NCI-H69 (cell line): ENCODE measurements around the gene CCL27.

Source experiments
- DNase-seq: peaks from one replicate; lab custom pipeline; 2025; lab: John Stamatoyannopoulos, UW

Gene CCL27

DNA sequence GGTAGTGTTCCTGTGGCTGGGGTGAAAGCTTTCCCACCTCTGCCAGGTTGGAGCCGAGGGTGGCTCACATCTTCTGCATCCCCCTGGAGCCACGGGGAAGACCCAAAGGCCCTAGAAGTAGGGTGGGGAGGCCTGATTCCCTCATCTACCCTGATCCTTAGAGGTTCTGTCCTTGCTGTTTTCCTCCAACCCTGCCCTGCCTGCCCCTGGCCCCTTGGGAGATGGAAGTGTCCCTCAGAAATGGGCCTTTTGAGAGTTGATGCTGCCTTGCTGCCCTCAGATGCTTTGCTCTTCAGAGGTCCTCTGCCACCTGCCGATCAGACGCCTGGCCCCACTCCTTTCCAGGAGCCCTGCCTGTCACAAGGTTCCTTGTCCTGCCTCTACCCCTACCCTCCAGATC, 22.4 kb upstream of the CCL27 start:
- no peak for DNase-seq

DNA sequence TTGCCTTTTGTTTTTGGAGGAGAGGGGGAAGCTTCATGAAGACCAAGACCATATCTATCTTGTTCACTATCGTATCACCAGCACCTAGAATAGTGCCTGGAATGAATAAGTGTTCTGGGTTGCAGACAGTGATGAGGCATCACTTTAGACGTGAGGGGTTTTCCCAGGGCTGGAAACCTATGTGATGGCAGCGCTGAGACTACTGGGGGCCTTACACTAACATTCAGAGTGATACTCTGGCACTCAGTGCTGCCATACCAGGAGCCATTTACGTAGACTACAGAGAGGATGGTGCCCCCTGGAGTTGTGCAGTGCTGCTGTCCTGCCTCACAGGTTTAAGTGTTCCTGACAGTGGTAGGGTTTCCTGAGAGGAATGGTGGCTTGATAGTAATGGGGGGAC, 21.7 kb upstream of the CCL27 start:
- no peak for DNase-seq

DNA sequence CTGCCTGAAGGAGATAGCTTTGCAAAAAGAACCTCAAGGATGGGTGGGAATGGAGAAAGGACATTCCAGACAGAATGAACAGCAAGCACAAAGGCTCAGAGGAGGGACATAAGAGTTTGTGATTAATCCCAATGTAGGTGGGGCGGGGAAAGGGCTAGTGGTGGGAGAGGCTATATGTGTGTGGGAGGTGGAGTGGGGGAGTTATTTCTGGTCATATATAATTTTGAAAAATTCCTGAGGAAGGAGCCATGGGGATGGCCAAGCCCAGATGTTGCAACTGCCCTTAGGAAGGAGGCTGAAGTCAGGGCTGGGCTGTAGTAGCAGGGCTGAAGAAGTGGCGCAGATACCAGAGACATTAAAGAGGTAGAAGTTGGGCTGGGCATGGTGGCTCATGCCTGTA, 13.4 kb upstream of the CCL27 start:
- no peak for DNase-seq

DNA sequence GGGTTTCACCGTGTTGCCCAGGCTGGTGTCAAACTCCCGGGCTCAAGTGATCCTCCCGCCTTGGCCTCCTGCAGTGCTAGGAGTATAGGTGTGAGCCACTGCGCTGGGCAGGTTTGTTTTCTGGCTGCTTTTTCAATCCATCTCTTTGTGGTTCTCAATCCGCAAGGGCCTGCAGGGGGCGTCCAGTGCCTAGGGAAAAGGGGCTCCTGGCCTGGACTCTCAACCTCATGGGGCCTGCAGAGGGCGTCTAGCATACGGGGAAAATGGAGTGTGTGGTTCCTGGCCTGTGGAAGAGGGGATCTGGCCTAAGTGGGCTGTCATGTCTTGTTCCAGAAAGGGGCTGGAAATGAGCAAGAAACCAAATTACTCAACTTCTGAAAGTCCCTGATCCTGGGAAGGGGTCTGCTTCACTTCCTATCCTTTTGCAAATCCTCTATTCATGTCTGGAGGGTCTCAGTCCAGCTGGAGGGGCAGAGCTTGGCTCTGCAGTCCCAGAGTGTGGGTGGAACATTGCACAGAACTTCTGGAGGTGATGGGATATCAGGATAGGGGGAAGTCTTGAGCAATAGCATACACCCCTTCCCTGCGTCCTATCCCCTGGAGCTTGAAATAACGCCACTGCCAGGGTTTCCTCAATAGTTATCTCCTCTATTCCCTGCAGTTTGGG, 12.7 kb upstream of the CCL27 start:
- peak; percentile 88 for DNase-seq

DNA sequence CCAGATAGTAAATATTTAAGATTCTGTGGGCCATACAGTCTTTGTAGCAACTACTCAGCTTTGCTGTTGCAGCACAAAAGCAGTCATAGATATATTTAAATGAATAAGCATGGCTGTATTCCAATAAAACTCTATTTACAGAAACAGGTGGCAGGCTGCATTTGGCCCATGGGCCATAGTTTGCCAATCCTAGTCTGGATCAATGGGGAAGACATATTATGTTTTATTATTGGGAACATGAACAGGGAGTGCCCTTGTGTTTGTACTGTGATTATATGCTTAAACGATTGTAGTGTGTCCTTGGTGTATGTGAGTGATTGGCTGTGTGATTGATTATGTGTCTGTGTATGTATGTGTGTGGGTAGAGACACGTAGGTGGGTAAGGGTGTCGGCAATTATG, 12.0 kb upstream of the CCL27 start:
- no peak for DNase-seq

DNA sequence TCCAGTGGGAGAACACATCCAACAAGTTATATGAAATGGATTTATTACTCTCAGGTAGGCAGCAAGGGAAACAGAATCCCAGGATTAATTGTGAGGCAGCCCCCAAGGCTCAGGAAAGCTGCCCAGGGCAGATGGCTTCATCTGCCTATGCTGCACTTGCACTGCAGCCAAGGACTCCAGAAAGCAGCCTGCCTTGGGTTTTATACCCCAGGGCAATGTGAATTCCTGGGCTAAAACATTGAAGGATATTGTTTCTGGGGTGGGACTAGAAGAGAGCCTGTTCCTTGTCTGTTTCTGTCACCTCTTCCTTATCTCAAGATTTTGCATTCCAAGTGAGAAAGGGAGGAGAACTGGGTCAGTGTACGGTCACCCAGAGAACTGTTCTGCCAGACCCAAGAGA, 8.8 kb upstream of the CCL27 start:
- no peak for DNase-seq

DNA sequence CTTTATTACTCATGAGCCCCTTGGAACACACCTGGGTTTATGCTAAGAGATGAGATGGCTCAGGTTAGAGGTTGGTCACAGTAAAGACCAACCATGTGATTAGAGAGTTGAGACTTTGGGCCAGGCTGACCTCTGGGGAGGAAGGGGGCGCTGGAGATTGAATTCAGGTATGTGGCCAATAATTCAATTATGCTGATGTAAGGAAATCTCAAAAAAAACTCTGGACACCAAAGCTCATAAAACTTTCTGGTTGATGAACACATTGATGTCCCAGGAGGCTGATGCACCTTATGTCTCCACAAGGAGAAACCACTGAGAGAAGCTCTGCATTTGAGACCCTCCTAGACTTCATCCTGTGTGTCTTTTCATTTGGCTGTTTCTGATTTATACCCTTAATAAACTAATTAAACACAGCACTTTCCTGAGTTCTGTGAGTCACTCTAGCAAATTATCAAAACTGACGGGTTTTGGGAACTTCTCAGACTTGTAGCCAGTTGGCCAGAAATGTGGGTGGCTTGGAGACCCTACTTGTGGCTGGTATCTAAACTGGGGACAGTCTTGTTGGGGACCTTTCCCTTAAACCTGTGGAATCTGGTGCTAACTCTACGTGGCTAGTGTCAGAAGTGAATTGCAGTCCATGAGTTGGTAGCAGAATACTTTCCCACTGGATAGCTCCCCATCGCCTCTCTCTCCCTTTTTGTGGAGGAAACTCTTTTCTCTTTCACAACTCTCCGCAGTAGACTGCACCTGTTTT, 7.5 kb upstream of the CCL27 start:
- DNase-seq = no peak

DNA sequence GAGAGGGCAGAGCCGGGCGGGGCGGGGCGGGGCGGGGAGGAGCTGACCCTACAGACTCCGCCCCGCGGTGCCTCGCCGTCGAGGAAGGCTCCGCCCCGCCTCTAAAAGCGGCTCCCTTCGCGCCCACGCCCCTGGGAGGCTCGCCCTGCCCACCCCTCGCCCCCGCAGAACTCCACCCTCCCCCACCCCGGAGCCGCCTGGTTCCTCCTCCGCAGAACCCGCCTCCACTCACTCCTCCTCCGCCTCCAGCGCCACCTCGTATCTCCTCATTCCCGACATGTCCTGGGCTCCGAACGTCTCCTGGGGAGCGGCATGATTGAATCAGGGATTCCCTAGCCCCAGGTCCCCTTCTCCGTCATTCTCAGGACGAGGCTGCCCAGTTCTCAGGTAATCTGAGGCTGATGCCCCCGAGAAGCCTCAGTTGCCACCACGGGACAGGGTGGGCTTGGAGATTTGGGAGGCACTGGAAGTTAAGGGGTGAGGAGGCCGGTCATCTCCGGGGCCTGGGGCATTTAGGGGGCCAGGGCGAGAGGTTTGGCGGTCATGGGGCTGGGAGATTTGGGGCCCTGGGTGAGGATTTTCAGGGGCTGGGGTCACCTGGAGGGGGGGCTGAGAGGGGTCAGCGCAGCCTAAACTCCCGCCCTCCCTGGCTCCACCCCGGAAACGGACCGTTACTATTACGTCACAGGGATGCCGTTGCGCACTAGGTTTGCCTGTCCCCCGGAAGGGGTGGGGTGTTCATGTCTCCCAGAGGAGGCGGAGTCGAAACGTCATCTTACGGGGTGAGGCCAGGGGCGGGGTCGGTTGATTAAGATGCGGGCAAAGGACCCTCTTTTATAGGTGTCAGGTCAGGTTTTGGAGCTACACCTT, 3.2 kb upstream of the CCL27 start:
- peak; percentile 98 for DNase-seq

DNA sequence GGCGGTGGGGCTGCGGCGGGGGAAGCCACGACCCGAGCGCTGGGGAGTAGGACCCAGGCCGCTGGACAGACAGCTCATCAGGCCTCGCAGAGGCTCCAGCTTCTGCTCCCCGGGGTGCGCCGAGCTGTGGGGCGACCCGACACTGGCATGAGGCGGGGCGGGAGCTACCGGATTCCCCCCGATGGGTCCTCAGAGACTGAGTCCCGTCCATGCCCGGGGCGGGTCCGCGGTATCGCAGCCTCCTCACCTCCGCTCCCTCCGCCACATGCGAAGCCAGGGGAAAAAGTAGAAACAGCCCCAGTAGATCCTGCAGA, 2.6 kb upstream of the CCL27 start:
- no peak for DNase-seq

DNA sequence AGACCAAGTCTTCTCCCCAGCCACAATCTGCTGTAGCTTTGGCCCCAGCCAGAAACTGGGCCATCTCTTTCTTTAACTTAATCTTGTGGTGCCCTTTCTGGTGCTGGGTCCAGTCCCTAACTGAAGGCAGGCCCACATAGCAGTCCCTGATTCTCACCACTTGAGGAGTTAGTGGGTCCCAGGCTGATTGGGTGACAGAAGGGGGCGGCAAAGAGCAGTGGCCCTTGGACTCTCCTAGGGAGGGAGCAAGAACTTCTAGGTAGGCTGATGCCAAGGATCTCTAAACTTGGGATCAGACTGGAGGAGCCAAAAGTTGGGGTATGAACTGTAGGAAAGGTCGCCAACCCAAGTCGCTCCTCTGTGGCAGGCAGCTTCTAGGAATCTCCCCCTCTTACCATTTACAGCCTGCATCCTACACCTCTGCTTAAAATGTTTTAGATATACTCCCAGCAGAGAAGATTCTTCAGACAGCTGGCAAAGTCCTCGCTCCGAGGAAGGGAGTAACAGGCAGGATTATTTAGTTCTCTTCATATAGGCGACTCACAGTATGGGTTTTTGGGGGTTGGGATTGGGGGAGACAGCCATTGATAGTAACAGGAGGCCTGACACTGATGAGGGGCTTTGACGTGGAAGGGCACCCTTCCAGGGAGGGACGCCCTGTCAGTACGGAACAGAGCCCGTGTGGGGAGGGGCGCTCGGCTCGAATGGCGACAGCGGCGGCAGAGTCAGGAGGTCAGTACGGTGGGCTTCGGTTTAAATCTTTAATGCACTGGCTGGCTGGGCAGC, 2.0 kb upstream of the CCL27 start:
- DNase-seq = peak; percentile 73

DNA sequence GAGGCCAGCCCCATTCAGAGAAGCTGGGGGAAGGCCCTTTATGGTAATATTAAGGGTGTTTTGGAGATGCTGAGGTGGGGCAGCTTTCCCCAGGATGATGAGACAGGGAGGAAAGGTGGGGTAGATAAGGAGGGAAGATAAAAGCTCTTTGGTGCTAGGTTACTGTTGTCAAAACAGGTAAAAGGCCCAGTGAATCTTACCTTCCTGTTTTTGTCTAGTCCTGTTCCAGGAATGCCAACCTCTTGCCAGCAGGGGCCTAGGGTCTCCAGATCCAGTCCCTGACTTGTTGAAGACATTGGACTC, 797 bp upstream of the CCL27 start:
- DNase-seq = no peak

DNA sequence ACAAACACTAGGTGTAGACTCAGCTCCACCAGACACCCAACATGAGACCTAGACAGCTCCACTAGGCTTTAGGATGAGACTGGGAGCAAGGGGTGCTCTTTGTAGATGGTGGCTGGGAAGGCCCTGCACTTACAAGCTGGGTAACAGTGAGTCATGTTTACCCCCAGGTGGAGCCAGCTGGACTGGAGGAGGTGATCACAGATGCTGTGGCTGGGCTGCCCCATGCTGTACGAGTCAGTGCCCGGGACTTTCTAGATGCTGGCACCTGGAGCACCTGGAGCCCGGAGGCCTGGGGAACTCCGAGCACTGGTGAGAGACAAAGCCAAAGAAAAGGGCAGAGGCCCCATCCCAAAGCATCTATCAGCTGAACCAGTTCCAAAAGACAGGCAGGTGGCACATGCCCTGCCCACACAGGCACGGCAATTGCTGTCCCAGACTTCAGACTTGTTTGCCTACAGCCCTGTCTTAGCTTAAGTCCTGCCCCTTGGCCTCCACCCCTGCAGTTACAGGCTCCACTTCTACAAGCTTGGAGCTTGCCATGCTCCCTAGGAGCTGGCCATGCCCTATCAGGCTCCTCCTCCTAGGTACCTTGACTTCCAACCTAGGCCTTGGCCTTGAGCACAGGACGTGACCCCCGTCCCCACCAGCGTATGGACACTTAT, 2.7 kb downstream of the CCL27 start:
- peak; percentile 74 for DNase-seq

DNA sequence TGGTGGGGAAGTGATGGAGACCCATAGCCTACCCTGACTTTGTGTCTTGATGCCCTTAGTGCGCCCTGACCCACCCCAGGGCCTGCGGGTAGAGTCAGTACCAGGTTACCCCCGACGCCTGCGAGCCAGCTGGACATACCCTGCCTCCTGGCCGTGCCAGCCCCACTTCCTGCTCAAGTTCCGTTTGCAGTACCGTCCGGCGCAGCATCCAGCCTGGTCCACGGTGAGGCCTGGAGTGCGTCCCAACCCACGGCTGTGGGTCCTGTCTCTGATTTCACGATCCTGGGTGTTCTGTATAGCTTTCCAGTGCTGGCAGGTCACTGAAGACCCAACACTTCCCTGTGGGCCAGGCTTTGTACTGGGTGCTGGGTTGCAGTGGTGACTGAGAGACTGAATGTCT, 4.0 kb downstream of the CCL27 start:
- no peak for DNase-seq

DNA sequence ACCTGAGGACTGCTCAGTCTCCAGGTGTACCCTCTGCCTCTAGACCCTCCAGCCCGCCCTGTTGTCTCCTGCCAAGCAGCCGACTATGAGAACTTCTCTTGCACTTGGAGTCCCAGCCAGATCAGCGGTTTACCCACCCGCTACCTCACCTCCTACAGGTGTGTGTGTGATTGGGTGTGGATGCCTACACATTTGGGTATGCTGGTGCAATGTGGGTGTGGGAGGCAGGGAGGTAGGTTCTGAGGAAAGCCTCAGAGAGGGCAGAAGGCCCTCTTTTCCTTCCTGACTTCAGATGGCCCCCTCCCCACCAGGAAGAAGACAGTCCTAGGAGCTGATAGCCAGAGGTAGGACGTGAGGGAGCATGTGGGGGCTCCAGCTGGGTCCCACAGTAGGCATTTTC, 5.5 kb downstream of the CCL27 start:
- DNase-seq = no peak

DNA sequence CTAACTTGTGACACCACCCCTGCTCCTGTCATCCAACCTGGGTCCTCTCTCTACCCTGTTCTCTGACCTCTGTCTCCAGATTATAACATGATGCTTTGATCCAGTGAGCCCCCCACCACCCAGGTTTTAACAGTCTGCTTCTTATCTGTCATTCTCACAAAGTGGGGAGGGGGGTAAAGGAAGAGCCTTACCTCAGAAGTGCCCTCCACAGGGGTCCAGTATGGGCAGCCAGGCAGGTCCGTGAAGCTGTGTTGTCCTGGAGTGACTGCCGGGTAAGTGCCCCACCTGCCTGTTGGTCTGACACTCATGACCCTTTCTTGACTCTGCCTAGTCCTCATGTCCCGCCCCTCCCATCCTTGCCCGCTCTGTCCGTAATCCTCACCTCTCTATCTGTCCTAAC, 7.1 kb downstream of the CCL27 start:
- DNase-seq = no peak

DNA sequence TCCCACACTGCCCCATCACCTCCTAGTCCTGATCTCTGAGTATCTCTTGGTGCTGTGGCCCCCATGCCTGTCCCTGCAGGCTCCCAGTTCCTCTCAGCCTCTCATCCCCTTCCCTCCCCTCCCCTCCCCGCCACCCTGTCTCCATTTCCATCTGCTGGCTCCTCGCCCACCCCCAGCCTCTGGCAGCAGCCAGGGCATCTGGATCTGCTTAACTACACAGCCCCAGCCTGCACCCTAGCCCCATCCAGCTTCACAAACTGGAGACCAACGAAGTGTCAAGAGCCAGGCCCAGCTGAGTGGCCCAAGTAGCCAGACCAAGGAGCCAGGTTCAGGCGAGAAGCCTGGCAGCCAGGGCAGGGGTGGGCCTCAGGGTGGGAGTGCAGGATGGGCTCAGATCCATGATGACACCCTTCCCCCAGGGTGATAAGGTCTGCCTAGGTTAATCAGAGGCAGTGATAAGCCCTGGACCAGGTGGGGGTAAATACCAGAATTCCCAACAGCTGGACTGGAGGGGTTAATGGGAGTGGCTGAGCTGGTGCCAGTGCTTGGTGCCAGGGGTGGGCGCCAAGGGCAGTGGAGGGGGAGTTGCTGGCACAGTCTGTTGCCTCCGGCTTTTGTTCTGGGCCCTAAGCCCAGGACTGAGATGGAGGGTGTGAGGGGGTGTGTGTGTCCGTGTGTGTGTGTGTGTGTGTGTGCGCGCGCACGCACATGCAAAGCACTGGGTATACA, 8.0 kb downstream of the CCL27 start:
- peak; percentile 82 for DNase-seq

DNA sequence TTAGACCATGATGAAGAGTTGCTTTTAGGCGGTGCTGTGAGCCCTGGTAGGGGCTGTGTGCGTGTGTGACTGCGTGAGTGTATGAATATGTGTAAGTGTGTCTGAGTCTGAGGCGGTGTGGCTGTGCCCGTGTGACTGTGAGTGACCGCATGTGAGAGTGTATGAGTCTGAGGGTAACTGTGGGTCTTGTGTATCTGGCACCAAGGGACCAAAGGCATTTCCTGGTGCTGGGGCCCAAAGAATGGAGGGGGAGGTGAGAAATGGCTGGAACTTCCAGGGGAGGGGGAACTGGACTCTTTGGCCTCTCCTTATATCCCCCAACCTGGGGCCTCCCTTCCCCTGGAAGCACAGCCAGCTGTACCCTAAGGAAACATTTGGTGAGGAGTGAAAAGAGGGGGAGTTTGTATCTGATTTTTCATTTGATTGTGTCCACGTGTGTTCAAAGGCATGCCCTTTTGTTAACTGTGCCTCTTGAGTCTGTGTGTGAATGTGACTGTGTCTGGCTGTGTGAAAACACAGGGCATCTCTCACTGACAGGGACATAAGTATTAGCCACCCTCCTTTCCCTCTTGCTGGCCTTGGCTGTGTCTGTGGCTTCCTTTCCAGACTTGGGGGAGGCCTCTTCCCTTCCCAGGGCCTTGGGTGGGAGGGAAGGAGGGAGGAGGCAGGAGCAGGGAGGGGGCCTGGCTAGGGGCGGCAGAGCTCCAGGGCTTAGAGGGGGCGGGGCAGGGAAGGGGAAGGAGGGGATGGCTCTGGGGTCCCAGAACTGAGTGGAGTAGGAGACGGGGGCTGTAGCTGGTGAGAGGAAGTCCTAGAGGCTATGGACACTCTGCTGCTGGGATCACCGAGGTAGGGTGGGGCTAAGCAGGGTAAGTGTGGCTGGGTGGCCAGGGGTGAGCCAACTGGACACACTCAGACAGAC, 9.0 kb downstream of the CCL27 start:
- DNase-seq = no peak

DNA sequence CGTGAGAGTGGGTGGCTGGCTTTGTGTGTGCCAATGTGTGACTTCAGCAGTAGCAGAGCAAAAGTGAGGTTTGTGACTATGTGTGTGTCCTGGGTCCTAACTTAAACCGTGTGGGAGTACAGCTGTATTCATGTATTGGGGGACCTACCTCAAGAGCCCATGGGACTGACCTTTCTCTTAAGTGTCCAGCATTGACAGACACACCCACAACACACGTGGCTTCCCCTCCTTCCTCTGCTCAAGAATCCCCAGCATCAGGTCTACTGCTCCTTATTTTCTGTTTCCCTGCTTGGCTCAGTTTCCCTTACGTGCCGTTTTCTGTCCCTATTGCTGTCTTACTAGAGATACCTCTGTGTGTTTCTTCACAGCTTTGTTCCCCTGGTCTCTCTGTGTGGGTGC, 9.9 kb downstream of the CCL27 start:
- no peak for DNase-seq

DNA sequence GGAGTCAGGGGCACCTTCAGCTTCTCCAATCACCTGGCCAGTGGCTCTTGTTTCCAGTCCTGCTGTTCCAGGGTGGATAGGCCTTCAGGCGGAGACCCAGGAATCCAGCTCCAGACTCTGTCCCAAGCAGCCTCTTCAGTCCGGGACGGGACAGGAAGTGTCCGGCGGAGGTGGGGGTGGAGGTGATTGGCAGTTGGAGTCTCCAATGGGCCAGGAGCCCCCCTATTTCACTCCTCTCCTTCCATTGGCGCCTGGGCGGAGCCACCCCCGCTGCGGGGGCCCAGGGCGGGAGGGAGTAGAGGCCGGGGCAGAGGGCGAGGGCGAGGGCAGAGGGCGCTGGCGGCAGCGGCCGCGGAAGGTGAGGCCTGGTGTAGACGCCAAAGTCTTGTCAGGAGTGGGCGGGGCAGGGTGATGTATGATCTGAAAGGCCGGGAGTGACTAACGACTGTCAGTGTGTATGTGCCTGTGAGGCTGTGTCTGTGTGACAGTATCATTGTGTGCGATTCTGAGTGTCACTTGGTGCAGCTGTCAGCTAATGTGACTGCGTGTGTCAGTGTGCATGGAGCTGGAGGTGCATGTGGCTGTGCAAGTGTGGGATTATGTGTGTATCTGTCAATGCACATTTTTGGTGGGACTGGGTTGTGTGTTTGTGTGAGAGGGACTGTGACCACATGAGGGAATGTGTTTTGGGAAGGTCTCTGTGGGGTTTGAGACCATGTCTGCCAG, 10.4 kb downstream of the CCL27 start, which contains the start of gene IL11RA:
Gene IL11RA (plus strand): TSS at position 310 of the 726 bp plus-strand sequence. CDS start 3,033 bp downstream, outside the sequence.
- peak; percentile 72 for DNase-seq
